GM18498 (cell line): Measurements from ENCODE around the gene PTPRG.

Source experiments
- ATAC-seq: cut with Tn5 transposase; IDR thresholded peaks from one replicate; pipeline ENCODE4 v1.9.1; 2021; ENCODE audit warnings: mild to moderate bottlenecking, moderate library complexity; ENCODE audit not compliant: unreplicated experiment

PTPRG gene

GRCh38 chr3:61562042-61562720 lies 810 bp downstream of the PTPRG start:
- ATAC-seq = peak; percentile 16

DNA sequence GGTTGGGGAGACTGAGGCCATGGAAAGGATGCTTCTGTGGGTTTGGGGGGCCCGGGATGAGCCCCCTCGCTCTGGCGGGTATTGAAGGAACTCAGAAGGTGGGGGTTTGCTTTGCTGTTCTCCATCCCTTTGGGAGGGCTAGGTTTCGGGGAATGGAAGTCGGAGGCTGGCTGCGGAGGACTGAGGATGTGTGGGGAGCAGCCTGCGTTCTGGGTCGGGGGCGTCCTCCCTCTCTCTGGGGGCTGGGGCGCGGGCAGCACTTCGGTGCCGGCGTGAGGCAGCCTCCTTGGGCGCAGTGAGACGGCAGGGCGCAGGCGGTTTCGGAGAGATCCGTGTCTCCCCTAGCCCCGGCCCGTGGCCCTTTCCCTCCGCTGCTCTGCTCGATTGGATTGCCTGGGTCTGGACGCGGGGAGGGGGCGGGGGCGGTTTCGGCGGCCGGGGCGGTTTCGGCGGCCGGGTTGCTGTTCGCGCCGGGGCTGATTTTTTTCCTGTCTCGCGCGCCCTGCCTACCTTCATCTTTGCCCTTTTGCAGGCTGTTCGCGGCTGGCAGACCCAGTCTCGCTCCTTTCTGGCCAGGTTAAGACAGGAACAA lies 1.4 kb downstream of the PTPRG start:
- no peak for ATAC-seq

GRCh38 chr3:61563313-61564271 lies 2.2 kb downstream of the PTPRG start:
- ATAC-seq = no peak

DNA sequence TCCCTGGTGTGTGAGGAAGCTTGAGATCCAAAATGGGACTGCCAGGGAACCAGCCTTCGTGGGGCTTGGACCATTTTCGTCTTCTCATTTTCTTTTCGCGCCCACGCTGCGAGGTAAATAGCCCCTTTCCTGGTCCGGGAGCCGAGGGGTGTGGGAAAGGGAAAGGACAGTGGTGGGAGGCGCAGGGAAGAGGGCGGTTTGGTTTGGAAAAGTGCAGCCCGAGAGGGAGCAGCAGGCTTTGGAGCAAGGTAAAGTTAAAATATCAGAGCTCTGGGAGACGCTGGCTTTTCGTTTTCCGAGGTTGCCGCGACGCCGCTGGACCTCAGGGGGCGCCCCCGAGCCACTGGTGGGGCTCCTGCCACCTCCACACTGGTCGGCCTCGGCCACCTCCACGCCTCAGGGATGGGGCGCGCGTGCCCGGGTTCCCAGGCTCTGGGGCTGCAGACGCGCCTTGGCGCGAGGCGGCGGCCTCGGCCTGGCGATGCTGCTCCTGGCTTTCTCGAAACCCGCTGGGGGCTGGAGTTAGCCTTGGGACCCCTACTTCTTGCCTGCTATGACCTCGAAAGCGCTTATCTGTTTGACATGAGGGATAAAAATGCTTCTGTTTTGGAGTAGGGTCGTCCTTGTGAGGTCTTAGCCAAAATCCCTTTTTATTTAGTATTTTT lies 3.2 kb downstream of the PTPRG start:
- no peak for ATAC-seq

DNA sequence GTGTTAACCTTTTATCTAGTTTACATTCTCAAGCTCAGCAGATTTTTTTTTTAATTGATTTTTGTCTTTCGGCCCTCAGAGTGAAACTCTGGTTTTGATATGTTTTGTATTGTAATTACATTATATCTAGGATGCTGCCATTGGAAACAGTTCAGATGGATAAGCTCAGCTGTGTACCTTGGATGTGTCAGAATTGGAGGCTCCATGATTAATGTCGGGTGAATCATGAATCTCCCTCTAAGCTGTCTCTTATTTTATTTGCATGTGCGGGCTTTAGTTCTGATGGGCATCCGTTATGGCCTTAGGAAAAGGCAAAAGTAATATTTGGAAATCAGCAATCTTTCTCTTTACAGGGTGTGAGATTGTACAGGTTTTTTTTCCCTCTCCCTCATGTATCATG lies 4.2 kb downstream of the PTPRG start:
- ATAC-seq = no peak

- no peak for ATAC-seq
Observed at GRCh38 chr3:61568127-61568526, 6.8 kb downstream of the PTPRG start.

DNA sequence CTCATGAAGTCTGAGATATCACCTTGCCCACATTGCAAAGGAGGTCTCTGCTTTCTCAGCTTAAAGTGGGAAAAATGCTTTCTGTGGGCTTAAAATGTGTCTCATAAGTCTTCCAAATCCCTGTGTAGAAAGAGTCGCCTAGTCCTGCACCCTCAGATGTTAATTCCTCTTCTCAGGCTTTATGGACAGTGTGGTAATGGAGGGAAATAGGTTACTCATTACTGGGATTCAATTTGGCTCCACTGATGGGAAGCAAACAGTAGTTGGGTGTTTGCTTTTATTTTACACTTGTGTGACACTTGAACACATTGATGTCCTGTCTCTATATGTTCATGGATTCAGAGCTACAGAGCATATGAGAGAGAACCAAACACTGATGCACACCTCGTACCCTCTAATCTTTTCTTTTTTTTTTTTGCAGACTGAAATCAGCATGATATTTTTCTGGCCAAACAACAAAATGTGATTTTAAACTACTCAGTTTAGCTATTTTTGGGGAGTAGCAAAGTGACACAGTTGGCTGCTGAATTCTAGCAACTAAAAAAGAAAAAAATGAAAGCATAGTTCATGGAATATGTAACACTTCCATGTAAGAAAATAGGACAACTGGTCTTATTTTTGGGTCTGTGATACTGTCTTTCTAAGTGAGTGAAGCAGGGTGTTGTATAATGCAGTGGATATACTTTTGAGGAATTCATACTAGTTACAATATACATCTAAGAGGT lies 8.6 kb downstream of the PTPRG start:
- no peak for ATAC-seq

GRCh38 chr3:61570813-61571212 lies 9.4 kb downstream of the PTPRG start:
- no peak for ATAC-seq

GRCh38 chr3:61571516-61572336 lies 10.4 kb downstream of the PTPRG start:
- ATAC-seq = no peak

DNA sequence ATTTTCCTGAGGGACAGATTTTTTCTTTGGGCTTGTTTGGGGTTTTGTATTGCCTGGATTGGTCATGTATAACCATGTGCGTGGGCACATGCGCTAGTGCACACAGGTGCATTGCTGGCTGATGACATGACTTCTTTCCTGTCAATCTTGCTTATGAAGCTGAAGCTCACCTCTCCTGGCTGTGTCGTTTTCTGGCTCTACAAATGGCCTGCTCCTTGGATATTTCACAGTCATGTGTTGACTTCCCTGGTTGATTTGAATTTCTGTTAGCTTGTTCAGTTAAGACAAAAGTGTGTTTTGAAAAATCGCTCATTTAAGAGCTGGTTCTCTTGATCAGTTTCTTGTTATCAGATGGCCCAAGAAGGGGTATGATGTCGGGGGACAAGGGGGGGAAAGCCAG lies 11.5 kb downstream of the PTPRG start:
- ATAC-seq = no peak

GRCh38 chr3:61573441-61573840 lies 12.1 kb downstream of the PTPRG start:
- no peak for ATAC-seq

GRCh38 chr3:61574854-61575253 lies 13.5 kb downstream of the PTPRG start:
- ATAC-seq = no peak

- no peak for ATAC-seq
Observed at GRCh38 chr3:61575893-61576292, 14.5 kb downstream of the PTPRG start.

DNA sequence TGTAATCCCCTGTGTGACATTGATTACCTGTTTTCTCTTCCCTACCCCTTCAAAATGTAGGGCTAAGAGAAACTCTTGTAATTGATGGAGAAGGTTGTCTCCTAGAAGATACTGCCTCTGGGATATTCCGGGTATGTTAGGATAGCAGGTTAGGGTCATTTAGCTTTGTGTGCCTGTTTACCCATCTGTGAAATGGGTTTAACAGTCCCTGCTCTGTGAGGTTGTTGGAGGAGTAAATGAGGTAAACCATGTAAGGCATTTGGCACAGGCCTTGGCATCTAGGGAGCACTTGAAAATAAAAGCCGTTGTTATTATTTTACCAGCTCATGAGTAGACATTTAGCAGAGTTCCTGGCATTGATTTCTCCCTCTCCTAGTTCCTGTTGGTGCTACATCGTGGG lies 16.4 kb downstream of the PTPRG start:
- ATAC-seq = no peak

- no peak for ATAC-seq
Observed at GRCh38 chr3:61578667-61579367, 17.4 kb downstream of the PTPRG start.

DNA sequence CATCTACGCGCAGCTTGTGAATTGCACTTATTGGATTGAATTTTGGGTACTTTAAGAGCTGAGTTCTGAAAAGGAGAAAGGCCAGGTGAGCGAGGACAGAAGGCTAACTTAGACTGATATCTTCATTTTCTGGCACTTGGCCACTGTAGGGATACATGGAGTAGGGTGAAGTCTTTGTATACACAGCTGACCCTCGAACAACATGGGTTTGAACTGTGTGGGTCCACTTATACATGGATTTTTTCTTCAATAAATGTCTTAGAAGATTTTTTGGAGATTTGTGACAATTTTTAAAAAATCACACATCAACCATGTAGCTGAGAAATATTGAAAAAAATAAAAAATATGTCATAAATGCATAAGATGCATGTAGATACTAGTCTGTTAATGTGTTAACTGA lies 18.3 kb downstream of the PTPRG start:
- ATAC-seq = no peak

DNA sequence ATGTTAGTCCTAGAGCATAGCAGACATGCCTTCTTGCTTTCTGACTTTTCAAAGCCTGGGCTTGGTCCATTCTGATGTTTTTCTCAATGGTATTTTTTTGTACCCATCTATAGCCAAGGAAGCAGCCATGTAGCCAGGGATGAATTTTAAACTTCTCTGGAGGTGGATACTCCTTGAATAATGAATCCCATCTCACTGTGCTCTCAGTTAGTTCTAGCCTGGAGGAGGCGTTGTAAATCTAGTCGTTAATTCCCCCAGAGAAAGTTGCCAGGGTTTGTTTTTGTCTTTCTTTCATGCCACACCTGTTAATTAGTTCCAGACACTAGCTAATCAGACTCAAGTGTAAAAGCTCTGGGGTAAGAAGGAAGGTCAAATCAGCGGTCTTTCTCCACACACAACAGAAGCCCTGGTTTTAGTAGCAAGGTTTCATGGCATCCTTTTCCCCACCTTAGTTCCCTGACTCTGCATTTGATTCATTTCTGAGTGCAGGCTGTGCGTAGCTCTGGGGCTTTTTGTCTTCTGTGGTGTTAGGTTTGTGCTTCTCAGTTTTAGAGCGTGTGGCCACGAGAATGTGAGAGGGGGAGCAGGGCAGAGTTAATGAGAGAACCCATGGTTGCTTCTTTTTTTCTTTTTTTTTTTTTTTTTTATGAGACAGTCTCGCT lies 19.7 kb downstream of the PTPRG start:
- ATAC-seq = no peak

- ATAC-seq = no peak
Observed at GRCh38 chr3:61582287-61582686, 20.9 kb downstream of the PTPRG start.

GRCh38 chr3:61582846-61583245 lies 21.5 kb downstream of the PTPRG start:
- ATAC-seq = no peak
